WTC11 (cell line): ENCODE data around the gene CACNB3. TPM values are rescaled to one million over a fixed set of nuclear protein-coding genes. Genes with fewer than 3 reads are reported as not detected.

Source experiments
- ATAC-seq: fragments of 200-7000 bp; cut with Tn5 transposase; 2 replicates; pipeline ENCODE4 v1.10.0; 2021; ENCODE audit warnings: mild to moderate bottlenecking, moderate library complexity
- CTCF ChIA-PET: fragments of 300-600 bp; sonication (Branson Sonifier 250); formaldehyde crosslinking; loops from one replicate; lab custom pipeline; 2021; ENCODE audit warnings: antibody characterized with exemption; lab: Charles Lee
- POLR2A ChIA-PET: fragments of 350-600 bp; sonication (Branson Sonifier 250); formaldehyde crosslinking; loops from one replicate; lab custom pipeline; 2021; ENCODE audit warnings: antibody characterized with exemption; lab: Charles Lee
- DNase-seq: peaks from one replicate; pipeline ENCODE4 v3.0.0; 2021; ENCODE audit warnings: low spot score
- H3K27ac Mint-ChIP-seq: 2 replicates; pipeline ENCODE4 v1.8.0; 2021; ENCODE audit warnings: mixed read lengths
- H3K27me3 Mint-ChIP-seq: 2 replicates; pipeline ENCODE4 v1.8.0; 2021; ENCODE audit warnings: low read depth, mild to moderate bottlenecking, moderate library complexity, mixed read lengths
- H3K36me3 Mint-ChIP-seq: 2 replicates; pipeline ENCODE4 v1.8.0; 2021; ENCODE audit warnings: mixed read lengths
- H3K4me1 Mint-ChIP-seq: 2 replicates; pipeline ENCODE4 v1.8.0; 2022; ENCODE audit warnings: mixed read lengths
- H3K4me3 Mint-ChIP-seq: 2 replicates; pipeline ENCODE4 v1.8.0; 2021; ENCODE audit warnings: mild to moderate bottlenecking, moderate library complexity, mixed read lengths
- H3K9me3 Mint-ChIP-seq: 2 replicates; pipeline ENCODE4 v1.8.0; 2021; ENCODE audit warnings: mixed read lengths
- AR ChIP-seq: fragments of 250-450 bp; sonication (Bioruptor Pico); IDR thresholded peaks from 2 replicates; pipeline ENCODE4 v1.9.0; 2021; ENCODE audit warnings: mild to moderate bottlenecking
- ATF3 ChIP-seq: sonication (generic); formaldehyde crosslinking; conservative IDR thresholded peaks from 2 replicates; pipeline ENCODE4 v1.8.1; 2022; ENCODE audit warnings: mild to moderate bottlenecking, missing genetic modification reagents
- CREB1 ChIP-seq: sonication (generic); formaldehyde crosslinking; IDR thresholded peaks from 2 replicates; pipeline ENCODE4 v1.8.0; 2023; ENCODE audit warnings: mild to moderate bottlenecking, missing genetic modification reagents
- ETV6 ChIP-seq: sonication (generic); formaldehyde crosslinking; IDR thresholded peaks from 2 replicates; pipeline ENCODE4 v1.8.1; 2022; ENCODE audit warnings: mild to moderate bottlenecking, missing genetic modification reagents
- FOXK1 ChIP-seq: sonication (generic); formaldehyde crosslinking; IDR thresholded peaks from 2 replicates; pipeline ENCODE4 v1.8.0; 2022; ENCODE audit warnings: mild to moderate bottlenecking, moderate library complexity, missing genetic modification reagents
- GTF2I ChIP-seq: fragments of 250-450 bp; sonication (Bioruptor Pico); conservative IDR thresholded peaks from 2 replicates; pipeline ENCODE4 v1.4.0; 2021; ENCODE audit warnings: mild to moderate bottlenecking
- HMGXB4 ChIP-seq: sonication (generic); formaldehyde crosslinking; IDR thresholded peaks from 2 replicates; pipeline ENCODE4 v1.8.1; 2023; ENCODE audit warnings: mild to moderate bottlenecking, moderate library complexity, missing genetic modification reagents
- MYBL2 ChIP-seq: sonication (generic); formaldehyde crosslinking; IDR thresholded peaks from 2 replicates; pipeline ENCODE4 v1.8.1; 2023; ENCODE audit warnings: mild to moderate bottlenecking, moderate library complexity, missing genetic modification reagents
- NFYB ChIP-seq: sonication (generic); formaldehyde crosslinking; conservative IDR thresholded peaks from 2 replicates; pipeline ENCODE4 v1.8.0; 2022; ENCODE audit warnings: low read depth, missing genetic modification reagents
- NR2C2 ChIP-seq: sonication (generic); formaldehyde crosslinking; IDR thresholded peaks from 2 replicates; pipeline ENCODE4 v1.8.0; 2022; ENCODE audit warnings: mild to moderate bottlenecking, missing genetic modification reagents
- PRDM15 ChIP-seq: sonication (generic); formaldehyde crosslinking; IDR thresholded peaks from 2 replicates; pipeline ENCODE4 v1.8.0; 2022; ENCODE audit warnings: missing genetic modification reagents
- TP53 ChIP-seq: sonication (generic); formaldehyde crosslinking; IDR thresholded peaks from 2 replicates; pipeline ENCODE4 v1.8.1; 2023; ENCODE audit warnings: mild to moderate bottlenecking, missing genetic modification reagents
- ZBTB43 ChIP-seq: sonication (generic); formaldehyde crosslinking; IDR thresholded peaks from 2 replicates; pipeline ENCODE4 v1.8.1; 2023; ENCODE audit warnings: mild to moderate bottlenecking, missing genetic modification reagents
- ZMAT4 ChIP-seq: fragments of 250-450 bp; sonication (Bioruptor Pico); IDR thresholded peaks from 2 replicates; pipeline ENCODE4 v1.9.0; 2021; ENCODE audit warnings: mild to moderate bottlenecking
- total RNA-seq: library from RNA; stranded (reverse); gene quantifications from 3 replicates; pipeline ENCODE4 v1.2.3, GENCODE V29; 2021
- TF ChIP-seq, protein P1 (sequence below): sonication (generic); formaldehyde crosslinking; IDR thresholded peaks from 2 replicates; pipeline ENCODE4 v1.8.0; 2023; ENCODE audit warnings: missing genetic modification reagents
- TF ChIP-seq, protein P2 (sequence below): sonication (generic); formaldehyde crosslinking; IDR thresholded peaks from 2 replicates; pipeline ENCODE4 v1.8.1; 2022; ENCODE audit warnings: mild to moderate bottlenecking, moderate library complexity, missing genetic modification reagents
- TF ChIP-seq, protein P3 (sequence below): sonication (generic); formaldehyde crosslinking; IDR thresholded peaks from 2 replicates; pipeline ENCODE4 v1.8.1; 2022; ENCODE audit warnings: low read depth, mild to moderate bottlenecking, moderate library complexity, missing genetic modification reagents, borderline replicate concordance

CACNB3 gene
- total RNA-seq, 1 experiment from 2014 or later = 17.0 TPM

GRCh38 chr12:48789858-48790326 is 28.4 kb upstream of the CACNB3 start:
- Mint-ChIP-seq H3K9me3 (no peaks in the 10 kb centered on the region), H3K4me3 (peak overlapping the region; percentile 94), H3K27ac (peak overlapping the region; percentile 39; the same call in 1 of the 2 replicates), H3K36me3 (no peaks in the 10 kb centered on the region), H3K4me1 (peaks cover 26% of the 10 kb centered on the region), H3K27me3 (peaks cover 28% of the 10 kb centered on the region)
- ATAC-seq (peak; percentile 6), DNase-seq (no peak)
- TF ChIP-seq ETV6 (no peak), AR (CRISPR knock-in tag) (no peak), GTF2I (CRISPR knock-in tag) (no peak), TP53 (no peak), NFYB (CRISPR knock-in tag) (no peak), ZMAT4 (CRISPR knock-in tag) (no peak), MYBL2 (CRISPR knock-in tag) (no peak)
- TF ChIP-seq, protein P1, sequence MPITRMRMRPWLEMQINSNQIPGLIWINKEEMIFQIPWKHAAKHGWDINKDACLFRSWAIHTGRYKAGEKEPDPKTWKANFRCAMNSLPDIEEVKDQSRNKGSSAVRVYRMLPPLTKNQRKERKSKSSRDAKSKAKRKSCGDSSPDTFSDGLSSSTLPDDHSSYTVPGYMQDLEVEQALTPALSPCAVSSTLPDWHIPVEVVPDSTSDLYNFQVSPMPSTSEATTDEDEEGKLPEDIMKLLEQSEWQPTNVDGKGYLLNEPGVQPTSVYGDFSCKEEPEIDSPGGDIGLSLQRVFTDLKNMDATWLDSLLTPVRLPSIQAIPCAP (CRISPR knock-in tag) = no peak
- POLR2A ChIA-PET = interaction anchor here (0.6 to 1.5 kb wide), 5 partner anchors 11 to 768 kb away, joined by 3 to 8 read pairs (median 4); no protein-coding TSS in a partner anchor
- CTCF ChIA-PET = interaction anchor here (0.6 to 2.9 kb wide), 13 partner anchors 17 to 764 kb away, joined by 3 to 37 read pairs (median 5); partner anchors contain the start of genes PRKAG1 and RHEBL1

DNA sequence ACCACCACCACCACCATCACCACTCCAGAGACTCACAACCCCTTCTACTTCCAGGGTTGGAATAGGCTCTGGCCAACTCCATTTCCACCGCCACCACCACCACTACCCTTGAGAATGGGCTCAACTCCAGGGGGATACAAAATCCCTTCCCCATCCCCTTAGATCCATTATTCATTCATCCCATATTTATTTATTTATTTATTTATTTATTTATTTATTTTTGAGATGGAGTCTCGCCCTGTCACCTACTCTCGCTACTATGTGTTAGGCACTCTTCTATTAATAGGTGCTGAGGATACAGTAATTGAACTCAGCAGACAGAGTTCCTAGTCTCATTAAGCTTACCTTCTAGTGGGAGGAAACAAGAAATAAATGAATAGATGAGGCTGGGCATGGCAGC is 24.6 kb upstream of the CACNB3 start:
- ChIA-PET CTCF (interaction anchor here (2.0 to 7.8 kb wide), 5 partner anchors 12 to 41 kb away, joined by 5 to 144 read pairs (median 30); no protein-coding TSS in a partner anchor), POLR2A (no interaction called here)
- peaks cover 19% of the 10 kb centered on the region for H3K4me1 Mint-ChIP-seq
- H3K4me3 Mint-ChIP-seq = no peak overlapping the region
- H3K27ac Mint-ChIP-seq = no peak overlapping the region
- H3K36me3 Mint-ChIP-seq = no peaks in the 10 kb centered on the region
- no peaks in the 10 kb centered on the region for H3K9me3 Mint-ChIP-seq
- ATAC-seq (no peak), DNase-seq (no peak)
- H3K27me3 Mint-ChIP-seq = peaks cover 13% of the 10 kb centered on the region
- TF ChIP-seq ETV6 (no peak), TP53 (no peak), HMGXB4 (CRISPR knock-in tag) (no peak), CREB1 (CRISPR knock-in tag) (no peak), FOXK1 (CRISPR knock-in tag) (no peak), ZBTB43 (CRISPR knock-in tag) (no peak), PRDM15 (CRISPR knock-in tag) (no peak), AR (CRISPR knock-in tag) (no peak), ATF3 (CRISPR knock-in tag) (no peak), NR2C2 (CRISPR knock-in tag) (no peak)
- TF ChIP-seq, protein P2, sequence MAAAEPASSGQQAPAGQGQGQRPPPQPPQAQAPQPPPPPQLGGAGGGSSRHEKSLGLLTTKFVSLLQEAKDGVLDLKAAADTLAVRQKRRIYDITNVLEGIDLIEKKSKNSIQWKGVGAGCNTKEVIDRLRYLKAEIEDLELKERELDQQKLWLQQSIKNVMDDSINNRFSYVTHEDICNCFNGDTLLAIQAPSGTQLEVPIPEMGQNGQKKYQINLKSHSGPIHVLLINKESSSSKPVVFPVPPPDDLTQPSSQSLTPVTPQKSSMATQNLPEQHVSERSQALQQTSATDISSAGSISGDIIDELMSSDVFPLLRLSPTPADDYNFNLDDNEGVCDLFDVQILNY = no peak
- TF ChIP-seq, protein P3, sequence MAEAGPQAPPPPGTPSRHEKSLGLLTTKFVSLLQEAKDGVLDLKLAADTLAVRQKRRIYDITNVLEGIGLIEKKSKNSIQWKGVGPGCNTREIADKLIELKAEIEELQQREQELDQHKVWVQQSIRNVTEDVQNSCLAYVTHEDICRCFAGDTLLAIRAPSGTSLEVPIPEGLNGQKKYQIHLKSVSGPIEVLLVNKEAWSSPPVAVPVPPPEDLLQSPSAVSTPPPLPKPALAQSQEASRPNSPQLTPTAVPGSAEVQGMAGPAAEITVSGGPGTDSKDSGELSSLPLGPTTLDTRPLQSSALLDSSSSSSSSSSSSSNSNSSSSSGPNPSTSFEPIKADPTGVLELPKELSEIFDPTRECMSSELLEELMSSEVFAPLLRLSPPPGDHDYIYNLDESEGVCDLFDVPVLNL = no peak
